ENCODE results near the gene RNF40.
A peak's percentile ranks its signal among the peaks of the same experiment; 100 is the strongest.

The RNF40 gene

DNA sequence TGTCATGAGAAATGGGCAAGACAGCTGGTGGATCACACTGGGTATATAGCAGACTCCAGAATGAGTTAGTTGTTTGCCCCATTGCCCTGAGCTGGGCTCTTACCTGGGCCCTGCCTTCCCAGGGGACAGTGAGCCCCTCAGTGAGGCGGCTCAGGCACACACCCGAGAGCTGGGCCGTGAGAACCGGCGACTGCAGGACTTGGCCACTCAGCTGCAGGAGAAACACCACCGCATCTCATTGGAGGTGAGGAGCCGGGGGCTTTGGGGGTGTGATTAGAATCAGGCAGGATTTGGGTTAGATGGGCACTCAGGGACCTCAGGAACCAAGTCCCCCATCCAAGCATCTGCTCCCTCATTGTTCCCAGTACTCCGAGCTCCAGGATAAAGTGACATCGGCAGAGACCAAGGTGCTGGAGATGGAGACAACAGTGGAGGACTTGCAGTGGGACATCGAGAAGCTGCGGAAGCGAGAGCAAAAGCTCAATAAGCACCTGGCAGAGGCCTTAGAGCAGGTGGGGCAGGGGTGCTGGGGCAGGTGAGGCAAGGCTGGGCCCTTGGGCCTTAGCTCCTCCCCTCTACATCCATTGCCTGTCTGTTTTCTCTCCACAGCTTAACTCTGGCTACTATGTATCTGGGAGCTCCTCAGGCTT is 2.8 kb downstream of the RNF40 start:
- no peak for DNase-seq

DNA sequence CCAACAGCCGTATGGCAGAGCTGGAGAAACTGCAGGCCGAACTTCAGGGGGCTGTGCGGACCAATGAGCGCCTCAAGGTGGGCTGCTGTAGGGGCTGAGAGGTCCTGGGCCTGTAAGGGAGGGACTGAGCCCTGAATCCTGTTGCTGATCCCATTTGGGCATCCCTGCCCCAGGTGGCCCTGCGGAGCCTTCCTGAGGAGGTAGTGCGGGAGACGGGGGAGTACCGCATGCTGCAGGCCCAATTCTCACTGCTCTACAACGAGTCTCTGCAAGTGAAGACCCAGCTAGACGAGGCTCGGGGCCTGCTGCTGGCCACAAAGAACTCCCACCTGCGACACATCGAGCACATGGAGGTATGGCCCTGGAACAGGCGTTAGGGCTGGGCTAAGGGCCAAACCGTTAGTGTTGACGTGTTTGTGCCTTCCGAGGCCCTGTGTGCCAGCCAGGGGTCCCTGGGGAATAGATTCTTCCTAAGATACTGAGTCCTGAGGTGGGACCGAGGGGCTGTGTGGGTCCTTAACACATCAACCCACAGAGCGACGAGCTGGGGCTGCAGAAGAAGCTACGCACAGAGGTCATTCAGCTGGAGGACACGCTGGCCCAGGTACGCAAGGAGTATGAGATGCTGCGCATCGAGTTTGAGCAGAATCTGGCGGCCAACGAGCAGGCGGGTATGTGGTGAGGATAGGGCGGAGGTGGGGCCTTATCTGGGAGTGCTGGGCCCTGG is 4.2 kb downstream of the RNF40 start:
- DNase-seq = no peak

DNA sequence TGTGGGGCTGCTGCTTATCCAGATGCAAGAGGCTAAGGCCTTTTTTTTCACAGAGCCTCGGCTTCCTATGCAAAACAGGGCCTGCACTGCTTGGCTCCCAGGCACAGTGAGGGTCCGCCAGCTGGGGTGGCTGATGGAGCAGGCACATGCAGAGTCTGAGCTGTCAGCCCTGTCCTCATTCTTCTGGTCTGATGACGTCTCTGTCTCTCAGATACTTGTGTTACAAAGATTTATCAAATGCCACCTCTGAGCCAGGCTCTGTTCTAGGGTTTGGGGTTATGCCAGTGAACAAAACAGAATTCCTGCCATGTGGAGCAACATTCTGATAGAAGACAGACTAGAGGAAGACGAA is 4.8 kb downstream of the RNF40 start:
- no peak for DNase-seq

DNA sequence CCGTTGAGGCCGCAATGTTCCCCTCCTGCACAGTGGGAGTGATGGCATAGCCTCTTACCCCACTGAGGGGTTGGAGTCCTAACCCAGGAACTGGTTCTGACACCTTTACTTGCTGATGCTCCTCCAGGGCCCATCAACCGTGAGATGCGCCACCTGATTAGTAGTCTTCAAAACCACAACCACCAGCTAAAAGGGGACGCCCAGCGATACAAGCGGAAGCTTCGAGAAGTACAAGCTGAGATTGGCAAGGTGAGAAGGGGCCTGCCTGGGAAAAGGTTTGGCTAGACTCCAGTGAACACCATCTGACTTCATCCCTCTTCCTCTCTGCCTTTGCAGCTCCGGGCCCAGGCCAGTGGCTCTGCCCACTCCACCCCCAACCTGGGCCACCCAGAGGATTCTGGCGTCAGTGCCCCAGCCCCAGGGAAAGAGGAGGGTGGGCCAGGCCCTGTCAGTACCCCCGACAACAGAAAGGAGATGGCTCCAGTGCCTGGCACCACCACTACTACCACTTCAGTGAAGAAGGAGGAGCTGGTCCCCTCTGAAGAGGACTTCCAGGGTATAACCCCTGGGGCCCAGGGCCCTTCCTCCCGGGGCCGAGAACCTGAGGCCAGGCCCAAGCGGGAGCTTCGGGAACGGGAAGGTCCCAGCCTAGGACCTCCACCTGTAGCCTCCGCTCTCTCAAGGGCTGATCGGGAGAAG is 5.8 kb downstream of the RNF40 start:
- DNase-seq = no peak

DNA sequence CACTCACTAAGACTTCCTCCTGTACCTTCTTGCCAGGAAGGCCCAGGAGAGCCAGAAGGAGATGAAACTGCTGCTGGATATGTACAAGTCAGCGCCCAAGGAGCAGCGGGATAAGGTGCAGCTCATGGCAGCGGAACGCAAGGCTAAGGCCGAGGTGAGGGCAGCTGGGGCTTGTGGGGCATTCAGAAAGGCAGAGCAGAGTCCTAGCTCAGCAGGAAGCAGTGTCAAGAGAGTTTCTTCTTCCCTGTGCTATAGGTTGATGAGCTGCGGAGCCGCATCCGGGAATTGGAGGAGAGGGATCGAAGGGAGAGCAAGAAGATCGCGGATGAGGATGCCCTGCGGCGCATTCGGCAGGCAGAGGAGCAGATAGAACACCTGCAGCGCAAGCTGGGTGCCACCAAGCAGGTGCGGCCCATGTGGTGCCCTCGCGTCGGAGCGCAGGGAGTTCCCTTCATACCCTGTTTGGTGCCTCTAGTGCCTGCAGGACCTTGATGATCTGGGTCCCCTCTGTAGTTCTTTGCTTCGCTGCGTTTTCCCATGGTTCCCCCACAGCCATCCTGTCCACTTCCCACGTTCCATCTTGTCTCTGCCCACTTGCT is 6.6 kb downstream of the RNF40 start:
- no peak for DNase-seq

DNA sequence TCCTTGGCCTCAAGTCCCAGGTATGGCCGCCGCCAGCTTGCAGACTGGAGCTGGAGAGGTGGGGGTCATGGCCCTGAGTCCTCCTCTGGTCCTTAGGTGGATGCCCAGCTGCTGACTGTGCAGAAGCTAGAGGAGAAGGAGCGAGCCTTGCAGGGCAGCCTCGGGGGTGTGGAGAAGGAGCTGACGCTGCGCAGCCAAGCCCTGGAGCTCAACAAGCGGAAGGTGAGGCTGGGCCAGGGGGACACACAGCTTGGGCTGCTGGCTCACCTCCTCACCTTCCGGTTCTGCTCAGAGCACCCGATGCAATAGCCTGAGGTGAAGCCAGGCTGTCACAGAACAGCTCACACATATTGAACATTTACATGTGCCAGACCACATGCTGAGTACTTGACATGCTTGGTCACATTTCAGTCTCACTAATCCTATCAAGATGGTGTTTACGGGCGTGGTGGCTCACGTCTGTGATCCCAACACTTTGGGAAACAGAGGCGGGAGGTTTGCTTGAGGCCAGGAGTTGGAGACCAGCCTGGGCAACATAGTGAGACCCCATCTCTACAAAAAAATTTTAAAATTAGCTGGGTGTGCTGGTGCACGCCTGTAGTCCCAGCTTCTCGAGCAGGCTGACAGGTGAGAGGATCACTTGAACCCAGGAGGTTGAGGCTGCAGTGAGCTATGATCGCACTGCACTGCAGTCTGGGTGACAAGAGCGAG is 7.4 kb downstream of the RNF40 start:
- DNase-seq = no peak

DNA sequence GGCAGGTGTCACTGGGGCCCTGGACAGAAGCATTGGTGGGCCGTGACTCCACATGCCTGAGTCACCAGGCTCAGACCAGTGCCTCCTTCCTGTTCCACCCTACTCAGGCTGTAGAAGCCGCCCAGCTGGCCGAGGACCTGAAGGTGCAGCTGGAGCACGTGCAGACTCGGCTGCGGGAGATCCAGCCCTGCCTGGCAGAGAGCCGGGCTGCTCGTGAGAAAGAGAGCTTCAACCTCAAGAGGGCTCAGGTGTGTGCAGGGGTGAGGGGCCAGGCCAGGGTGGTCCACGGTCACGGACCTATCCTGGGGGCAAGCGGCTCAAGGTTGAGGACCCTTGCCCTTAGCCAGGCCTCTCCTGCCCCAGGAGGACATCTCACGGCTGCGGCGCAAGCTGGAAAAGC is 9.6 kb downstream of the RNF40 start:
- DNase-seq = no peak

DNA sequence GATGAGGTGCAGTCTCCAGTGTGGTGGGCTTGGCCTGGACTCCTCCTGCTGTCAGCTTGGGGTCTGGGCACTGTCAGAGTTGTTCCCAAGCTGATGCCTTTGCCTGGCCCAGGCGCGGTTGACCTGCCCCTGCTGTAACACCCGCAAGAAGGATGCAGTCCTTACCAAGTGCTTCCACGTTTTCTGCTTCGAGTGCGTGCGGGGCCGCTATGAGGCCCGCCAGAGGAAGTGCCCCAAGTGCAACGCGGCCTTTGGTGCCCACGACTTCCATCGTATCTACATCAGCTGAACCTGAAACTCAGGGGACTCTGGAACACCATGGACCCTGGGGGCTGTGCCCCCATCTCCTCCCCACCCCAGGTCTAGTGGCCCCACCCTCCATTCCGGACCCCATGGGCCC is 11.7 kb downstream of the RNF40 start:
- no peak for DNase-seq

DNA sequence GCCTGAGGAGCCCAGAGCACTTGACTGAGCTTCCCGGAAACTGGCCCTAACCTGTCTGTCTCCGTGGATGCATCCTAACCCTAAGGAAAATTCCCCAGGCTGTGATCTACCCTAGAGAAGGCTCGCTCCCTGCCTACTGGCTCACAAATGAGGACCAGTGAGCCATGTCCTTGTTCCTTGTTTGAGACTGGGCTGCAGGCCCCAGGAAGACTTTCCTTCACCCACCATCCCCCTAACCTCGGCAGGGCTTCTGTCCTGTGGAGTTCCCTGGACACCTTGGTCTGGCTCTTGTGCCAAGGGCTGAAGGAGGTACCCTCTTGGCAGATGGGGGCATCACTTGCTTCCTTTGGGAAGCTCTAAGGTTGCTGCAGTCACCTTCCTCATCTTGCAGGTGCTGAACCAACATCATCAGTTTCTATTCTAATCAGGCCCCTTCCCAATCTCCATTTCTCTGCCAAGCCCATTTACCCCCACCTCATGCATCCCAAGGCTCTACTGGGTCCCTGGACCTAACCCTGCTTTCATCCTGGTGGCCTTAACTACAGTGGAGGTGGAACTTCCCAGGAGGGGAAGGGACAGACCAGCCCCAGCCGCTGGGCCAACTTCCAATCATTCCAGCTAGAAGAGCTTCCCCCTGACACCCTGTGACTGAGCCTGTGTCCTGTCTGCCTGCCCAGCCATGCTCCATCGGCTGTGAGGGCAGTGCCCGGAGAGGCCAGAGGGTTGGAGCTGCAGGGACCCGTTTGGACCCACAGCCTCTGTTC is 12.4 kb downstream of the RNF40 start:
- no peak for DNase-seq

DNA sequence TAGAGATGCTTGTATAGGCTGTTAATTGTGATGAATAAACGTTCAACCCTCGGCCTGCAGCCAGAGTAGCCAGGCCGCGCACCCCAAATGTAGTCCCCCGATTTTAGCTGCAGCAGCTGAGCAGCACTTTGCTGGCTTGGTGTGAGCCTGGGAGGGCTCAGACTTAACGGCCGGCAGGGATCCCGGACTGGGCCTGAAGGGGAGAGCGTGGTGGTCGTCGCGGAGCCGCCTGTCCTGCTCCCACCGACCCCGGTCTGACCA is 12.9 kb downstream of the RNF40 start:
- DNase-seq = no peak

DNA sequence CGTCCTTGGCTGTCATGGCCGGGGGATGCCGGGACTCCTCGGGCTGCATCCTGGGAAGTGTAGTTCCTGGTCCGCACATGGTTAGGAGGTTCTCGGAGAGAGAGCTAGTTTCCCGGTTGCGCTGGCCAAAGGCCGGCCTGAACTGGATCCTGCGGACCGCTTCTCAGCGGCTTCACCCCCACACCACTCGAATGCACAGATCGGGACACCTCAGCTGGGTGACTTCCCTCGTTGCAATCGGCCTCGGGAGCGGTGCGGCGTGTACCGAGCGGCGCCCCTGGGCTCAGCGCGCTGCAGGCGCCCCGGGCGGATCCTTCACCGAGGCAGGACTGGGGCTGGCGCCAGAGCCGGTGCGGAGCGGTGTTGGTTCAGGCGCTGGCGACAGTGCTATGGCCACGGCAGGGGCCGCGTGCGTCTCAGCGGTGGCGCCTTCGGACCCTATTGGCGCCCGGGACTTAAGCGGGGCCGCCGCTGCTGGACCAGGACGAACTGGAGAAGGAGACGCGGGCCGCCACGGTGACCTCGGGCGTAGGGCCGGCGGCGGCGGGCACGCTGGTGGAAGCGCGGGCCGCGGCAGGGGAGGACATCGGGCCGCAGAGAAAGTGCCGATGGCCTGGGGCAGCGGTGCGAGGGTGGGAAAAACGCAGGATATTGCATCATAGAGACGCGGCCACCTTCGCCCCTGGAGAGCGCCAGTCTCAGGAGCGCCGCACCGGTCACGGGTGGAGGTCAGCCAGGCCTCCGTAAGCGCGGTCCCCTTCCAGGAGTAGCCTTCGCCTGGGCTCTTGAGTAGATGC is 13.5 kb downstream of the RNF40 start:
- DNase-seq = peak; percentile 71

DNA sequence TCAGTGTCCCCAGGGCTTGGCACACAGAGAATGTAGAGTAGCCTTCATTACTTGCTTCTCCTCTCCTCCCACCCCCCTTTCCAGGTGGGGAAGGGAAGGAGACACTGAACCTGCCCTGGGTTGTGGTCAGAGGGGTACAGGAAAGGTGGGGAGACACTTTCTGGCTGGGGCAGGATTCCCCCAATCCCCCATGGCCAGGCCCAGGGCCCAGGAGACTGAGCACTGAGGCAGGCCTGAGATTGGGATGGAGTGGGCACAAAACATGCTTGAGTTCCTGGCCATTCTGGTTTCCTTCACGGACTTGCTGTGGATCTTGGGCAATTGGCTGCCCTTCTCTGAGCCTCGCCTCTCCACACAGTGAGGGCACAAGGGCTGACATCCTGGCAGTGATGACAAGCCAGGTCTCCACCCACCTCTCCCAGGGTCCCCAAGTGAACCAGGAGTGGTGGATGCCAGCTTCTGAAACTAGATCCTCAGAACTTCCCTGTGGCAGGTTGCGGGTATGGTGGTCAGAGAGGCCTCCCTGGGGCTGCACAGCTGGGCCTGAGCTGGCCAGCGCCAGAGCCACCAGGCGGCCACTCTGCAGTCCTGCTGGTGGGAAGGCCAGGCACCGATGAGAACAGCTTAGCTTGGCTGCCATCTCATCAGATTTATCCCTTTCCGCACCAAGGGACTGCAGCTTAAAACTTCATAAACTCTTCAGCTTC is 15.6 kb downstream of the RNF40 start:
- DNase-seq = no peak

DNA sequence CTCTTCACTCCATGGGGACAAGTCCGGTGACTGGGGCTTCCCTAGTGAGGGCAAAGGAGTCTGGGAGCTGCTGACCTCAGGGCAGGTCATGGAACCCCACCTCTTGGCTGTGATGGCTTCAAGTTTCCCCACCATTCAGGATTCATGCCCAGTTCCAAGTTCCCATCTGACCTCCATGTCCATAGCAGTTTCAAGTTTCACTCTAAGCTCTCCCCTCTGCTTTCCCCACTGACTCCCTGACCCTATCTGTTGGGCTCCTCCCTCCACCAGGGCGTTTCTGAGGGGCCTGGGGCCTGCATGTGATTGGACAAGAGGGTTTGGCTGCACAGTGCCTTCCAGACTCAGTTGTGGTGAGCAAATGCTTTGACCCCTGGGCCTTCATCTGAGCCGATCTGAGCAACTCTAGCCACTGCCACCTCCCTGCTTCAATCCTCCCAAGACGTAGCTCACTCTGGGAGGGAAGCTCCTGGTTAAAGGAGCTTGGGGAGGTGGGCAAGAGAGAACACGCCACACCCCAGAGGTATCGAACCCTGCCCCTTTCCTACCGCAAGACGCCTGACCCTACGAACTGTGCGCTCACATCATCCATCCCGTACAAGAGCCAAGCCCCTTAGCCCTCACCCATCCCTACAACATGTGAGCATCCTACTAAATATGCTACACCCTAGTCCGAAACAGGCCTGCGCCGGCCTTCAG is 16.6 kb downstream of the RNF40 start:
- DNase-seq = no peak

DNA sequence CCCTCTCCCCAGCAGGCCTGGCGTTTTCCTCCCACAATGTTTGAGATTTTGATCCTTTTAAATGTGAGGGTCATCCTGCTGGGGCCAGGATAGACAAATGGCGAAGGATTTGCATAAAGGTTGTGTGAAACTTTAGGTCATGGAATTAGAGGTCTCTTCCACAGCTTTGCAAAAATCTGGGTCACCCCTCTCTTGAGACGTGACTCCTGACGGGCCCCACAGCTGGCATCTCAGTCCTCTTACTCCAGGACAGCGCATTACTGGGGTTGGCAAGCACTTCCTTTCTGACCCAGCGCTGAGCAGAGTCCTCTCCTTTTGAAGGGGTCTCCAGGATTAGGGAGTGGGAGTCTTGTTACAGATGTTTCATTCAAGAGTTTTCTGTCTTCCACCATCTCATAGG is 17.5 kb downstream of the RNF40 start:
- DNase-seq = no peak

DNA sequence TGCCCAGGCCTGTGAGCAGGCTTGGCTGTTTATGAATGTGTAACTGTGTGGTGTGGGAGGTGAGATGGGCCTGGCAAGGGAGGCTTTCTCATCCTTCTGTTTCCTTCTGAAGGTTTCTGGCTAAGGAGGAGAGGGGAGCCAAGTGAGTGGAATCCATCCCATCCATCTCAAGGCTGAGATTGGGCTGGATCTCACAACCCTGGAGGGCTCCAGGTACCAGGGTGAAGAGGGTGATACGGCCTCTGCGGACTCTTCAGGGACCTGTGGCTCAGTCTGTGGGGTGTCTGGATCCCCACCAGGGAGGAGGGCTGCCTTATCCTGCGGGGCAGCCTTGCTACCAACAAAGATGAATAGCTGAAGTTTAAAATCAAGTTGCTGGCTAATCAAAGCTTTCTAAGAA is 17.9 kb downstream of the RNF40 start:
- no peak for DNase-seq

DNA sequence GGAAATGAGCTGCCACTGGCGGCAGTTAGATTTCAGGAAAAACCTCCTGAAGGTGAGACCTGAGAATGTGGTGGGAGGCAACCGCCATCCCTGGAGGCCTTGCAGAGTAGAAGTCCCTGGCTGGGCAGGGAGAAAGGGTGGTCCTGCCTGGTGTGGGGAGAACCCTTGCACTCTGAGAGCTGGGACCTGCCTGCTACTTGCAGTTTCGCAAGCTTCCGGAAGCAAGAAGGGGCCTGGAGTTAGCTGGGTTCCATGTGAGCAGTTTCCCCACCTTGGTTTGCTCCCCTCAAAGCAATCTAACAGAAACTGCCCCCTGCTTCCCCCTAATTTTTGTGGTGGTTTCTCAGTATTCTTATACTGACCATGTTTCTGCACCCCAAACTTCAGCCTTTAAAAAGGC is 18.4 kb downstream of the RNF40 start:
- no peak for DNase-seq

DNA sequence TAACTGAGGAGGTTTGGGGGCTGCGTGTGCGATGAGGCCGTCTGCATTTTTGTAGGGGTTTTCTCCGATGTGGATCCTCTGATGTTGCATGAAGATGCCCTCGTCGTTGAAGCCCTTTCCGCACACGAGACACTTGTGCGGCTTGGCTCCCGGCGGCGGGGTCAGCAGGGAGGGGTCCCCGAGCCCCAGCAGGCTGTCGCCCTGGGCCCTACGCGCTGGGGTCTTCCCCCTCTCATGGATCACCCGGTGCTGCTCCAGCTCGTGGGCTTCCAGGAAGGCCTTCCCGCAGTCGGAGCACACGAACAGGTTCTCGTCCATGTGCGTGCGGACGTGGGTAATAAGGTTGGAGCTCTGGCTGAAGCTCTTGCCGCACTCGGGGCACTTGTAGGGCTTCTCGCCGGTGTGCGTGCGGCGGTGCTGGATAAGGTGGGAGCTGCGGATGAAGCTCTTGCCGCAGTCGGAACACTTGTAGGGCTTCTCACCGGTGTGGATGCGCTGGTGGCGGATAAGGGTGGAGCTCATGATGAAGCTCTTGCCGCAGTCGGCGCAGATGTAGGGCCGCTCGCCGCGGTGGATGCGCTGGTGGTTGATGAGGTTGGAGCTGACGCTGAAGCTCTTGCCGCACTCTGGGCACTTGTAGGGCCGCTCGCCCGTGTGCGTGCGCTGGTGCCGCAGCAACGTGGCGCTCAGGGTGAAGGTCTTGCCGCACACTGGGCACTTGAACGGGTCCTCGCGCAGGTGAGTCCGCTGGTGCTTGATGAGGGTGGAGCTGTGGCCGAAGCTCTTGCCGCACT is 20.6 kb downstream of the RNF40 start:
- DNase-seq = no peak

DNA sequence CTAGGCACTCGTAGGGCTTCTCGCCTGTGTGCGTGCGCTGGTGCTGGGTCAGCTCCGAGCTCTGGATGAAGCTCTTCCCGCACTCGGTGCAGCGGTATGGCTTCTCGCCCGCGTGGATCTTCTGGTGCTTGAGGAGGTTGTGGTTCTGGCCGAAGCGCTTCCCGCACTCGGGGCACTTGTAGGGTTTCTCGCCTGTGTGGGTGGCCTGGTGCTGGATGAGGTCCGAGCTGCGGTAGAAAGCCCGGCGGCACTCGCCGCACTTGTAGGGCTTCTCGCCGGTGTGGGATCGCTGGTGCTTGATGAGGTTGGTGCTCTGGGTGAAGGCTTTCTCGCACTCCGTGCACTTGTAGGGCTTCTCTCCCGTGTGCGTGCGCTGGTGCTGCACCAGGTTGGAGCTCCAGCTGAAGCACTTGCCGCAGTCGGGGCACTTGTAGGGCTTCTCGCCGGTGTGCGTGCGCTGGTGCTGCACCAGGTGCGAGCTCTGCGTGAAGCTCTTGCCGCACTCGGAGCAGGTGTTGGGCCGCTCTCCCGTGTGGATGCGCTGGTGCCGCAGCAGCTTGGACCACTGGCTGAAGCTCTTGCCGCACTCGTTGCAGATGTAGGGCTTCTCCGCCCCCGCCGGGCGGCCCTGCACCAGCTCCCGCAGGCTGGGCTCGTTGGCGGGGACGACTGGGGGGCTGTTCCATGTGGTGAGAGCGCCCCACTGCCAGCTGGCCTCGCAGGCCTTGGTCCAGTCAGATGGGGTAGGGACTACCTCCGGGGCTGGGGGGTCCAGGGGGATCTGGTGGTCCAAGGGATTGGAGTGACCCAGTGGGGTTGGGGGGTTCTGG is 21.4 kb downstream of the RNF40 start:
- no peak for DNase-seq

DNA sequence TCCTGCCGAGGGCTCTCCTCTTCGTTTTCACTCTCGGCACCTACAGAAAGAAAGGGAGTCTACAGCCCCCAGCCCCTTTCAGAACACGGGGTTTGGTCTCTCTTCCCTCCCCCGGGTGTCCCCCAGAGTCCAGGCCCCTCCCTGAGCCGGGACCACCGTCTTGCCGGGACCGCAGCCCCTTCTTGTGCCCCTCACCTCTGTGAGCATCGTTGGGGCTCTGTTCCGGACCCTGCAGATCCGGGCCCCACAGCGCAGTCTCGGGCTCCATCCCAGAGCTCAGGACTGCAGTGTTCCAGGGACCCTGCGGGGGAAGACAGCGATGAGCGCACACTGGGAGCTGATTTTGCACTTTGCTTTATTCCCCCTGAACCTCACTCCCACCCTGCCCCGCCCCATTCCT is 22.1 kb downstream of the RNF40 start:
- no peak for DNase-seq
